Common myeloid progenitor, CD34-positive (primary cell): ENCODE measurements around the gene SERPINB7.

Experiments used
- CTCF ChIA-PET: fragments of 350-600 bp; sonication (Branson Sonifier 250); formaldehyde crosslinking; loops from one replicate; lab custom pipeline; 2021; ENCODE audit warnings: antibody characterized with exemption; lab: Charles Lee
- POLR2A ChIA-PET: fragments of 350-600 bp; sonication (Branson Sonifier 250); formaldehyde crosslinking; loops from one replicate; lab custom pipeline; 2021; ENCODE audit warnings: antibody characterized with exemption; lab: Charles Lee
- DNase-seq, 3 donors: peaks; one replicate each; pipeline versions ENCODE4 v3.0.0 to v3.0.0-alpha.2; 2013
- H3K27ac ChIP-seq, 2 experiments: 1 replicate in 1 of 2; 2 replicates in 1 of 2; pipeline ENCODE4 v1.7.0; 2013; ENCODE audit warnings: inconsistent platforms in 2 of 2, low read length in 2 of 2, mild to moderate bottlenecking in 2 of 2, low read depth in 1 of 2, moderate library complexity in 1 of 2; ENCODE audit not compliant: severe bottlenecking in 2 of 2, insufficient read depth in 1 of 2, poor library complexity in 1 of 2
- H3K27me3 ChIP-seq, 5 experiments: replicated peaks in 2 of 5; 1 replicate in 3 of 5; 2 replicates in 2 of 5; pipeline versions ENCODE4 v1.6.1 to v1.7.0; 2013; ENCODE audit warnings: low read length in 4 of 5, mild to moderate bottlenecking in 2 of 5, moderate library complexity in 2 of 5, inconsistent platforms in 1 of 5; ENCODE audit not compliant: insufficient read depth in 5 of 5, control insufficient read depth in 4 of 5
- H3K36me3 ChIP-seq, 4 experiments: 1 replicate in 2 of 4; 2 replicates in 2 of 4; pipeline versions ENCODE4 v1.6.1 to v1.7.0; 2013; ENCODE audit warnings: low read length in 3 of 4, control low read depth in 1 of 4, mild to moderate bottlenecking in 1 of 4; ENCODE audit not compliant: control insufficient read depth in 4 of 4, insufficient read depth in 4 of 4
- H3K4me1 ChIP-seq, 4 experiments: 1 replicate in 3 of 4; 2 replicates in 1 of 4; pipeline versions ENCODE4 v1.6.1 to v1.7.1; 2013; ENCODE audit warnings: low read length in 3 of 4, mild to moderate bottlenecking in 3 of 4, control low read depth in 1 of 4, inconsistent platforms in 1 of 4, moderate library complexity in 1 of 4; ENCODE audit not compliant: control insufficient read depth in 4 of 4, insufficient read depth in 4 of 4; ENCODE audit errors: control extremely low read depth in 1 of 4
- H3K4me3 ChIP-seq, 7 experiments: 1 replicate in 4 of 7; 2 replicates in 3 of 7; pipeline versions ENCODE4 v1.5.1 to v1.7.0; 2013; ENCODE audit warnings: mild to moderate bottlenecking in 7 of 7, low read length in 6 of 7, moderate library complexity in 6 of 7, inconsistent platforms in 2 of 7, low read depth in 2 of 7, control low read depth in 1 of 7; ENCODE audit not compliant: insufficient read depth in 4 of 7, control insufficient read depth in 1 of 7; ENCODE audit errors: extremely low read depth in 1 of 7
- H3K9me3 ChIP-seq, 5 experiments: 1 replicate in 4 of 5; 2 replicates in 1 of 5; pipeline versions ENCODE4 v1.6.1 to v1.7.1; 2013; ENCODE audit warnings: low read length in 4 of 5, mild to moderate bottlenecking in 2 of 5, inconsistent platforms in 1 of 5, low read depth in 1 of 5, moderate library complexity in 1 of 5; ENCODE audit not compliant: control insufficient read depth in 4 of 5, insufficient read depth in 2 of 5; ENCODE audit errors: control extremely low read depth in 1 of 5
- WGBS: methylation state at CpG from one replicate; pipeline ENCODE4 v1.1.5; 2013; ENCODE audit not compliant: insufficient coverage; 5-methylcytosine and 5-hydroxymethylcytosine counted together

The SERPINB7 gene

DNA sequence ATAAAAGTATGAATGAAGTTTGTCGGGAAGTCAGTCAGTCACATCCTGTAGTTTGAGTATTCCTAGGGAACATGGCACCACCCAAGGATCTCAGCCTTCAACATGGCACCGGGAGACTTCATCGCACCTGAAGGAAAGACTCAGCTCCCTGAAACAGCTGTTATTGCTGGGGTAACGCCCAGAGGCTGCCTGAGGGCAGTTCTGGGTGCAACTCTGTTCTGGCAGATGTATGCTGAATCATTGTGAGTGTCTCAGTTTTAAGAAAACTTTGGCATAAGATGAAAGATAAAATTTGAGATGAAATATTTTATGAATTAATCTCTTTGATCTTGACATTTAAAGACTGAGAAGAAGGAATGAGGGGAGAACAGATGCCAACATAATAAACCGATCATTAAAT is 62.4 kb downstream of the SERPINB7 start:
- Histone ChIP-seq H3K36me3 (no peaks in the 10 kb centered on the region), H3K9me3 (peaks cover 0 to 3% (median 0%) of the 10 kb centered on the region in 5 experiments), H3K27me3 (peaks cover 0 to 2% (median 0%) of the 10 kb centered on the region in 5 experiments), H3K27ac (no peak overlapping the region), H3K4me3 (no peak overlapping the region), H3K4me1 (peaks cover 0 to 9% (median 4%) of the 10 kb centered on the region in 4 experiments)
- CTCF ChIA-PET, result interaction anchor here (1.0 to 2.2 kb wide), 3 partner anchors 8 to 21 kb away, joined by 3 to 6 read pairs (median 4); no protein-coding TSS in a partner anchor
- 100% methylated on average over 4 of the region's 5 CpGs for WGBS
- peak in 1 of 3 donors; percentile 5 for DNase-seq
- POLR2A ChIA-PET, result no interaction called here

DNA sequence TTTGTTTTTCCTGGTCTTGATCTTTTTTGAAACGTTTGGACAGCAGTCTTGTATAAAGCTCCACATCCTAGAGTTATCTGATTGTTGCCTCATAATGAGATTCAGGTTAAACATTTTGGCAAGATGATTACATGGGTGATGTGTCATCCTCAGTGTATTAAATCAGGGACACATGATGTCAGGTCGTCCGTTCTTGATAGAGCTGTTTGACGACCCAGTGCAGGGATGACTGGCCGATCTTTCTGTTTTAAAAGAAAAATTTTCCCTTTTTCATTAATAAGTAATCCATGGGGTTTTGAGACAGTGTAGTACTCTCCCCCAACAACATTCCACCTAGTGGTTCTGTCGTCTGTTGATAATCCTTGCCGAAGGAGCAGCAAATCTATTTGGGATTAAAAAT is 67.8 kb downstream of the SERPINB7 start:
- Histone ChIP-seq H3K36me3 (no peaks in the 10 kb centered on the region), H3K9me3 (no peaks in the 10 kb centered on the region), H3K27ac (no peak overlapping the region), H3K4me1 (no peaks in the 10 kb centered on the region), H3K4me3 (no peak overlapping the region), H3K27me3 (peaks cover 0 to 2% (median 0%) of the 10 kb centered on the region in 5 experiments)
- 100% methylated on average over 3 of the region's 7 CpGs for WGBS
- ChIA-PET POLR2A (no interaction called here), CTCF (interaction anchor here (0.6 to 8.4 kb wide), 12 partner anchors 10 to 329 kb away, joined by 3 to 169 read pairs (median 4); no protein-coding TSS in a partner anchor)
- DNase-seq, result no peak

DNA sequence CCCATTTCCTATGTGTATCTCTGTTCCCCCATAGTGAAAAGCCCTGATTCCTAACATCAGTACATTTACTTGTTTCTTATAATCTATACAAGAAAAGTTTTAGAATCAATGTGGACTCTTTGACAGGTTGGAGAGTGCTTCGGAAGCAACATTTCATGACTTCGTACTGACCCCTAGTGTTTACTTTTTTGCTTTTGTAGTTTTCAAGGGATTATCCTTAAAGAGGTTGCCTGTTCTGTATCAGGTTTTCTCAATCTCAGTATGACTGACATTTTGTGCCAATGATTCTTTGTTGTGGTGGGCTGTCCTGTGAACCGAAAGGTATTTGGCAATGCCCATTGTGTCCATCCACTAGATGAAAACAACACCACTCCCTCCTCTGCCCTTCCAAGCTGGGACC is 69.0 kb downstream of the SERPINB7 start:
- WGBS, result 8% methylated on average over 2 of the region's 3 CpGs
- ChIA-PET CTCF (interaction anchor here (0.6 to 8.4 kb wide), 12 partner anchors 13 to 1679 kb away, joined by 3 to 169 read pairs (median 5); no protein-coding TSS in a partner anchor), POLR2A (interaction anchor here (0.6 kb wide), 1 partner anchor 37 kb away, joined by 9 read pairs; no protein-coding TSS in a partner anchor)

DNA sequence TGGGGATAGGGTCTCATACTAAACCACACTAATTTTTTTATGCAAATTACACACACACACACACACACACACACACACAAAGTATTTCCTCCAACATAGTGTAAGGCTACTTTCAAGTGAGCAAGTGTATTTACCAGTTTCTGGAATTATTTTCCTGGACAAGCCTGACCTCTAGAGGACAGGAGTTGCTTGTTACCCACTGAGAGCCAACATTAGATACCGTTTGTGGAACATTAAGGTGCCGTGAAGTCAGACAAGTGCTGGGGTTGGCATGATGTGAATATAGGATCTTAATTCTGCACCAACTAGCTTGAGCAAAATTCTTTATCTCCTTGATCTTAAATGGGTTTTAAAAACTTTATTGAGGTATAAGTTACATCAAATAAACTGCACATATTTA is 72.9 kb downstream of the SERPINB7 start:
- H3K4me1 ChIP-seq, result no peaks in the 10 kb centered on the region
- 0% methylated on average over 2 of the region's 2 CpGs for WGBS
- no peak overlapping the region for H3K4me3 ChIP-seq
- no peaks in the 10 kb centered on the region for H3K36me3 ChIP-seq
- H3K27ac ChIP-seq, result no peak overlapping the region
- ChIA-PET POLR2A (no interaction called here), CTCF (interaction anchor here (1.0 to 8.4 kb wide), 10 partner anchors 9 to 346 kb away, joined by 3 to 169 read pairs (median 5); no protein-coding TSS in a partner anchor)
- H3K27me3 ChIP-seq, result no peaks in the 10 kb centered on the region
- DNase-seq, result peak; percentile 73 to 87 (median 81)
- no peaks in the 10 kb centered on the region for H3K9me3 ChIP-seq

More for the DNA sequence above, 69.0 kb downstream of the SERPINB7 start:
- peak; percentile 53 to 71 (median 59) for DNase-seq
- Histone ChIP-seq H3K36me3 (no peaks in the 10 kb centered on the region), H3K9me3 (no peaks in the 10 kb centered on the region), H3K4me3 (no peak overlapping the region), H3K27me3 (peaks cover 0 to 2% (median 0%) of the 10 kb centered on the region in 5 experiments), H3K4me1 (no peaks in the 10 kb centered on the region), H3K27ac (no peak overlapping the region)

DNA sequence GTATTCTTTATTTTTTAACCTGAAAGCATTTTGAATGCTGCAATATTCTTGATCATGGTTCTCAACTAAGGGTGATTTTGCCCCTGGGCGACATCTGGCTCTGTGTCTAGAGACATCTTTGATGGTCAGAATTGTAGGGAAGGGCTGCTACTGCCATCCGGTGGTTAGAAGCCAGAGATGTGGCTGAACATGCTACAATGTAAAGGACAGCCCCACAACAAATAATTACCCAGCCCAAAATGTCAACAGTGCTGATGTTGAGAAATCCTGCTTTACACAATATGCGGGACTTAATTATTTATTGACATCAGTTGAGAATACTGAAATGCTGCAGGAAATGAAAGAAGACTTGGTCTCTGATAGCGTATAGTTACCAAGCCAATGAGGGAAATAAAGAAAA is 74.8 kb downstream of the SERPINB7 start:
- ChIA-PET POLR2A (no interaction called here), CTCF (interaction anchor here (8.4 kb wide), 1 partner anchor 336 kb away, joined by 169 read pairs; no protein-coding TSS in a partner anchor)
- H3K27ac ChIP-seq, result no peak overlapping the region
- no peaks in the 10 kb centered on the region for H3K27me3 ChIP-seq
- H3K9me3 ChIP-seq, result peaks cover 0 to 2% (median 0%) of the 10 kb centered on the region in 5 experiments
- peak; percentile 24 to 40 (median 28) for DNase-seq
- H3K4me3 ChIP-seq, result no peak overlapping the region
- no peaks in the 10 kb centered on the region for H3K4me1 ChIP-seq
- WGBS, result 80% methylated on average over 1 of the region's 4 CpGs
- H3K36me3 ChIP-seq, result no peaks in the 10 kb centered on the region

DNA sequence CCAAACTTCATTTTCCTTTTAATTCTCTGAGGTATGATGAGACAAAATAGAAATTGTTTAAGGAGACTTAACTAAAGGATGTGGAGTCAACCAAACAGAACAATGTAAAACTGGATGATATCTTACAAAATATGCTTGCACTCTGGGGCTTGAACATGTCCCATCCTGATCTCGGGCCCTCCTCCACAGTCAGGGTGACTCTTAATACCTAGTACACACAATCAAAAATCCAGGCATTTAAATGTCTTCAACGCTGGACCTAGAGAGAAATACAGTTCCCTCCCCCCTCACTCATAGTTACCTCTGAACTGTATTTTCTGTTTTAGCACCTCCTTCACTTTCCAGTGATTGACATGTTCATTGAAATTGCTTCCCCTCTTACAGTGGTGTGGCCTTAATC is 75.4 kb downstream of the SERPINB7 start:
- no peaks in the 10 kb centered on the region for H3K27me3 ChIP-seq
- 100% methylated on average over 1 of the region's 2 CpGs for WGBS
- no peak for DNase-seq
- H3K27ac ChIP-seq, result no peak overlapping the region
- CTCF ChIA-PET, result interaction anchor here (1.3 kb wide), 1 partner anchor 332 kb away, joined by 4 read pairs; no protein-coding TSS in a partner anchor
- peaks cover 0 to 2% (median 0%) of the 10 kb centered on the region in 5 experiments for H3K9me3 ChIP-seq
- no peaks in the 10 kb centered on the region for H3K36me3 ChIP-seq
- no peak overlapping the region for H3K4me3 ChIP-seq
- no peaks in the 10 kb centered on the region for H3K4me1 ChIP-seq
- POLR2A ChIA-PET, result no interaction called here
